GM18858 (cell line): ENCODE data around the gene BCAS3.

ENCODE experiments used
- ATAC-seq: cut with Tn5 transposase; IDR thresholded peaks from one replicate; pipeline ENCODE4 v1.9.1; 2021; ENCODE audit not compliant: unreplicated experiment

BCAS3 gene

GRCh38 chr17:61306003-61306402 is 628.4 kb downstream of the BCAS3 start:
- ATAC-seq = no peak

DNA sequence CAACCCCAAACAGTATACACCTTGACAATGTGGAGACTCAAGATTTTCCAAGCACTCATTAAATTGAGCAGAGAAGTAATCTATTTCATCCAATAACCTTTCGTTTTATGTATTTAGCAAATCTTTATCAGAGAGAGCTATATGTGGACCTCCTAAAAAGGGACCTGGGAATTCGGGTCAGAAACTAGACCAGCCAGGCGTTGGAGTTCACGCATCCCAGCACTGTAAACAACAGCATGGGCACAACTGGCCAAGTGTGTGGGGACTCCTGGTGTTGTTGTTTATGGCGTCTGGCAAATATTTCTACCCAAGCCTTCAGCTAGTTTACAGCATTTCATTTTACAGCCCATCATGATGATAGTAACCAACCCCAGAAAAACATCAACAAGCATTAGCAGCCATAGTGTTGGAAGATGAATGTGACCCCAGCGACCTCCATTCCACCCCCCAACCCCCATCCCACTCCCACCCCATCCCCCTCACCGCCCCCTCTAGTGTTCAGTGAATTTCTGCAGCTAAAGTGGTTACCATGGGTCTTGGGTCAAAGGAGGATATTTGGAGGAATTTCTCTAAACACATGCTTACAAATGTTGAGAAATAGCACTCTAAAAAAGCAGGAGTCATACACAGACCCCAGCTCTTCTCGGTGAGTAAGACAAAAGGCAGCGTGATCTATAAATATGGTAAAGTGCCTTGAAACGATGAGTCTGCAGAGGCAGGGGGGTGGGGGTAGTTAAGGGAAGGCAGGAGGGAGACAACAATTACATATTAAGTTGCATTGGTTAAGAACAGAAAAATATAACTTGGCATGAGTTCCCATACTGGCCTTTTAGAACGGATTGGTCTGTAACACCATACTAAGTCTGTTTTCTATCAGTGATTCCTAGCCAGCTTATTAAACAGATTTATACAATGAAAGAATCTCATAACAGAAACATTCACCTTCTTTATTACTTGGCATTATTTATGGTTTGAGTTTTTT is 630.5 kb downstream of the BCAS3 start:
- ATAC-seq = no peak

DNA sequence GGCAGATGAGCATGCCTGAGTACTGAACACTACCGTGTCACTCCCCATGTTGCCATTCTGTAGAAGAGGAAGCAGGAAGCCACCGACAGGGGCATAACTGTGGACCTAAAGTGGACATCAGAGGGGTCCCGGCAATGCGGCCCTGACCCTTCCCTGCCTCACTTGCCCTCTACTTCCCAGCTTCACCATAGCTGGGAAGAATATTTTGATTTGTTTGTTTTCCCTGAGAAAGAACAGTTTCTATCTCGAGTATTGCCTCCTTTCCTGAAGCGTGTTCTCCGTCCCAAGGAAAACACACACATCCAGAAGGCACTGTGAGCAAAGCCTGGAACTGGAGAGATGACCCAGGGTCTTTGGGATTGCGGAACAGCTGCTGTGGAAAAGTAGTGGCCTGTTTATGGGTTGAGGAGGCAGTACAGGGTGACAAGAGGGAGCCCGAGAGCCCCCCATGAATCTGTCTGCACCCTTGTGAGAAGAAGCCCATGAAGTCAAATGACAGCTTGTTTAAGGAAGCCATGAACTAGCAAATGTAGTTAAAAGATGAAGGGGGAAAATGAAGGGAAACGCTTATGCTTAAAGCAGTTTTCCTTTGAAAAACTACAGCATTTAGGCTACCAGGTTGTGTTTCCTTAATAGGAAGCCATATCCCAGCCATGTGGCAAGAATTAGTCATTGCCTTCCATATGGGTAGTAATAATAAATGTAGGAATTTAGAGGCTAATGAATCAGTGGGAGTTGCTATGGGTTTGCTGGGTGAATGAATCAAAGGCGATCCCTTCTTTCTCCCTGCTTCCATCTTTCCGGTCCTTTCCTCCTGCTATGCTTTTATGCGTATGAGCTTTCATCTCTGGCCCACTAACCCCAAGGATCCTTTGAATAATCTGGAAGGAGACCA is 632.0 kb downstream of the BCAS3 start:
- ATAC-seq = no peak

DNA sequence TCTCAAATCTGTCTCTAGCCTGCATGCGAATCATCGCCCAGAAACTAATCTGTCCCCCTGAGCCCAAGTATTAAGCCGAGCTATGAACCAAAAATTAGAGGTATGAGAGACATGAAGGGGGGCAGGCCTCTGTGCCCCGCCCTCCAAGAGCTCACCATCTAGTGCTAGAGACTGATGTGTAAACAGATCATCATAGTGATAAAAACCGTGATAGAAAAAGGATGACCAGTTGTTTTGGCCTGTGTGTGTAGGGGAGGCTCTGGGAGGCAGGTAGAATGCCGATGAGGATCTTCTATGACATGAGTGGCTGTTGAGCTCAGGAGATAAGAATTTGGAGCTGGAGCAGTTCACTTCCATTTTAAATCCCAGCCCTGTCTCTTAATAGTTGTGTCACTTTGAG is 632.9 kb downstream of the BCAS3 start:
- ATAC-seq = no peak

GRCh38 chr17:61312406-61313295 is 635.0 kb downstream of the BCAS3 start:
- no peak for ATAC-seq

DNA sequence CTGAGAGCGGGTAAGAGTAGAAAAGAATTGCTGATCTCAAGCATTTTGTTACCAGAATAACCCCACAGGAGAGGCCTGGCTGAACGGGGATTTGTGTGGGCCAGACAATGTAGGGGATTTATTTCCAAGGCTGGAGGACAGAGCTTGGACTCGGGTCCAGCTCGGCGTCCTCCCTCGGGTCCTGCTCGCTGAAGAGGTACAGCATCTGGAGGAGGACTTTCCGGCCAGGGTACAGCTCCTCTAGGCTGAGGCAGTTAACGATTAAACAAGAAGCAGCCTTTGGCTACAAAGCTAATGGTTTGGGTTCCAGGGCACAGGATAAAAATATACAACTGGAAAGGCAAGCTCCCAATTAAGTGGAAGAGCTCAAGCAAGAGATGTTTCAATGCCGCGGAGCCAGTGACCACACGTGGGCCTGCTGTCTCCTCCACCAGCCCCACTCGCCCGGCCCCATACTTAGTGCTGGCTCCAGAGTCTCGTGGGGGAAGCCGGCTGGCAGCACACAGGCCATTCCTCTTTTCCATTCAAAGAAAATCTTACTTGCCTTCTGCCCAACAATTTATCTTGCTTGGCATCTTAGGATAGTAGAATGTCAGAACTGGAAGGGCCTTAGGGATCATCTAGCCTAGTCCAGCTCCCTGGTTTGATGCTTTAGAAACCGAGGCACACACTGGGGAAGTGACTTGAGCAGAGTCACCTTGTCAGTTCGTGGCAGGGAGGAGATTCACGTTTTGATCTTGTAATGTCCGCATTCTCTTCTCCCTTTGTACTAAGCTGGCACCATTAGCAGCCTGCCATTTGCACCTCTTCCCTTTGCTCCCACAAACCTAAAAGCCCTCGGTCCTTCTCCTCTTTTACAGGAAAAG is 636.0 kb downstream of the BCAS3 start:
- ATAC-seq = no peak

DNA sequence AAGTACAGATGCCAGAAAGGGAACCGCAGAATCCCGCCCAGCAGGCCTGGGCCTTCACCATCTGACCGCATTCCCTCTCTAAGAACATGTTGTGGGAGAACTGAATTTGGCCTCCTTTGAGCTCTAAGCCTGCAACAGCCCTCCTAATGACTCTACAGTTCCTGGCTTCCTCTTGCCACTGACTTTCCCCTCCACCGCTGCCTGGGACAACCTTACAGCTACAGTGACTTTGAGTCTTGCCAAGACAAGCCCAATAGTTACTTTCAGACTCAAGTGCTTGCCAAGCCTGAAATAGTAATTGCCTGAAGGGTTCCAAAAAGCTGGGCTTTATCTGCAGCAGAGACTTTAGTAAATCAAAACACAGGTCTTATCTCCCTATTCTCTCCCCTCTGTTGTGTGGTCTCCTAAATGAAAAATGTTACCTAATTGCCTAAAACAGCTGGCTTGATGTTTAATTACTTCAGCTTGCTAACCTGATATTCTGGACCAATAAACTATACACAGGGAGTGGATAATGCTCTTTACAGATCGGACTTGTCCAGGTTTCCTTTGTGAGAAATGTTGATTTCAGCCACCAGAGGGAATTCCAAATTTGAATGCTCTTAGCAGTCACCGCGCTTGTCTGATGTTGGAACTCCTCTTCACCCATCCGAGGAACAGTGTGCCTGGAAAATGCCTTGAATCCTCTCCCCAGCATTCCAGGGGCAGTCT is 636.9 kb downstream of the BCAS3 start:
- no peak for ATAC-seq

GRCh38 chr17:61316633-61317032 is 639.0 kb downstream of the BCAS3 start:
- no peak for ATAC-seq

- ATAC-seq = no peak
These were observed 640.1 kb downstream of the BCAS3 start for GRCh38 chr17:61317779-61318178.

DNA sequence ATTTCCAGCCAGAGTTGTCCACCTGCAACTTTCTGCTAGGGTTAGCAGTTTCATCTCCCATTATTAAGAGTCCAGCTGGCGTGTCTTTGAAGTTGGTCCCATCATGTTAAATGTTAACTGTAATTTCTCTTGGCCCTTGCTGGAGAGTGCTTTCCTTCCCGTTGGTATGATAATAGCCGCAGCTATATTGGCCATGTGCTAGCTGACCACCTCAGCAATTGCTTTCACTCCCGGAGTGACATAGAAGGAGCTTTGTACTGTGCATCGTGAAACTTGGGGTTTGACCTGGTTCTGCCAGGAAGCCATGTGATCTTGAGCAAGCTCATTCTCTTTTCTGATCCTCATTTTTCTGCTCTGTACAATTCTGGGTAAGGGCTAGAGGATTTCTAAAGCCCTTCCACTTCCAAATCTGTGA is 641.0 kb downstream of the BCAS3 start:
- no peak for ATAC-seq

DNA sequence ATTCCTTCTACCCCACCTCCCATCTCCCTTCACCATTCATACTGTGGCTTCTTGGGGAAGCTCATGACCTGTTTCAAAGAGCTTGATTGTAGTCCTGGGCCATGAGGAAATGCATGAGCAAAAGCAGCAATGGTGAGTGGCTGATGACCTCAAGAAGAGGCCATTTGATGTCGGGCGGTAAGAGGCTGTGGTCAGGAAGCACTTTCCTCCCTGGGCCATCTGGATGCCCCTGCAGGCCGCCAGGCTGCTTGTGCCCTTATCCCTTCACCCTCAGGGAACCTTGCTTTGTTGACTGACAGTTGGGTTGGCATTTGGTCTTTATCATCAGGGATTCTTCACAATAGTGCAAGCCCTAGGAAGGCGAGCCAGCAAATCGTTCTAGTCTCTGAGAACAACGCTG is 643.7 kb downstream of the BCAS3 start:
- no peak for ATAC-seq

DNA sequence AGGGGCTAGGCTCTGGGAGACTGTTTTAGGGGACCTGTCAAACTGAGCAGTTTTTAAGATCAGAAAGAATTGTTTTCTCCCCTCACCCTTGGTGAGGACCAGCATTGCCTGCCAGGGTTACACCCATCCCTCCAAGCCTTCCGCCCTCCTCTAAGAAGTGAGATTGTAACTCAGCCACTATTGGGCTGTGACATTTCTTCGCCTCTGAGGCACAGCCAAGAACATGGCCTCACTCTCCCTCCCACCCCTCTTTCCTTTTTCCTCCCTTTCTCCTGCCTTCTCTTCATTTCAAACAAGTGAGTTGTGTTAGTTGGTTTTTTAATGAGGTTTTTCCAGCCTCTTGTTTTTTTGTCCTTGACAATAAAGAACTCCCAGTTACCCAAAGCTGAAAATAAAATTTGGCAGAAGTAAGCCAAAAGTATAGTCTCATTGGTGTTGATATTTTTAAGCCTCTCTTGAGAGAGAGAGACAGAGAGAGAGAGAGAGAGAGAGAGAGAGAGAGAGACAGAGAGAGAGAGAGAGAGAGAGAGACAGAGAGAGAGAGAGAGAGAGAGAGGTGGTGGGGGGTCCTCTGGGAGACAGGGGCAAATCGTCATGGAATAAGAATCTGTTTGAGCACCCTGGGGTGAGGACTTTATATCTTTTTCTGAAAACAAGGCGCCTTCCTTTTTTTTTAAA is 644.8 kb downstream of the BCAS3 start:
- no peak for ATAC-seq

GRCh38 chr17:61323003-61323908 is 645.6 kb downstream of the BCAS3 start:
- no peak for ATAC-seq

DNA sequence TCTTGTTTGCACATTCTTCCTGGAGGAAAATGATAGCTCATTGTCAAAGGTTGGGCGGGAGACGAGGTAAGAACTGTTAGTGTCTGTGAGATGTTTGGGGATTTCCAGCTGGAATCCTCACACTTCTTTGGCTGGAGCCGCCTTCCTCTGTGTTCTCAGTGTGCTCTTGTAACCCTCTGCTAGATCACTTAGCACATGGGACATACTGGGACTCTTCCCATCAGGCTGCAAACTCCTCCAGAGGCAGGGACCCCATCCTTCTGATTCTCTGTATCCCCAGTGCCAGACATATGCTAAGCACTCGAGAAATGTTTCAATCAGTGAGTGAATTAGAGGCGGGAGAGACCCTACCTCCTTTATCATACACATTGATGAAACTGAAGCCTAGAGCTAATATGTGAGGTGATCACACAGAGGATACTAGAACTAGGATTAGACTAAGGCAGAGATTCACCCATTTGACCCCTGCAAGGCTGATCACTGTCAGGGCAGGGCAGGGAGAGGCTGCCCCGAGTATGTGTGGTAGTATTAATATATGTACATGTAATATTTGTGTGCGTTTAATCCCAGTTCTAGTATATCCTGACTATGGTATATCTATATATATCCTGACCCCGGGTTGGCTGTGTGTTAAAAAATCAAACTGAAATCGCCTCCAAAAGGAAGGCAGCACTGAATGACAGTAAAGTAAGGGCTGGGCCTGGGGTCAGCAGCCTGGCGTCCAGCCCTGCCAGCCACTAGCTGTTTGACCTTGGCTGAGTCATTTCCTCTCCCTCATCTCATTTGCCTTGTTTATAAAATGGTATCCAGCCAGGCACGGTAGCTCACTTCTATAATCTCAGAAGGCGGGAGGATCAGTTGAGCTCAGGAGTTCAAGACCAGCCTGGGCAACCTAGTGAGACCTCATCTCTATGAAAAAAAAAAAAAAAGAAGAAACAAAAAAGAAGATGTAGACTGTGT is 646.5 kb downstream of the BCAS3 start:
- no peak for ATAC-seq

DNA sequence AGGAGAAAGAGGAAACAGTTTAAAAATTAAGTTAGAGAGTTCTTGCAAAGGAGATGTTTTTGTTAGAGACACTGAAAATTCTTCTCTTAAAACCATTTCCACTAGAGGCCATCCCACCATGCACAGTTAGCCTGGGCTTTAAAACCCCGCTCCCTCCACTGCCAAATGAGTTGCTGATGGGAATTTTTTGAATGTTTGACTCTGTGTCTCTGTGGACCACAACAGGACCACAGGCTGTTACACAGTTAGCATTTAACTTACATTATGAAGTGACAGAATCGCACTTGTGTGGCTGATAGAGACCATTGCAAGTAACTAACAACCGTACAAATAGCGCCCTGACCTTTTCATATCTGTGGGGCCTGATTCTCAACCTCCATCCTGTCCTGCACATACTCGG is 647.3 kb downstream of the BCAS3 start:
- no peak for ATAC-seq

- no peak for ATAC-seq
These were observed 647.9 kb downstream of the BCAS3 start for GRCh38 chr17:61325382-61326073.
